HG03457 (cell line): ENCODE results near the gene SLC29A1.
A peak's percentile ranks its signal among the peaks of the same experiment; 100 is the strongest.
"Not testable (repeated sequence)": the region's sequence is repeated elsewhere in the genome, so short reads cannot be mapped to it uniquely, and the experiment has no call there.

Source experiments
- ATAC-seq: cut with Tn5 transposase; IDR thresholded peaks from one replicate; pipeline ENCODE4 v1.9.1; 2021; ENCODE audit warnings: moderate number of reproducible peaks; ENCODE audit not compliant: unreplicated experiment

The SLC29A1 gene

DNA sequence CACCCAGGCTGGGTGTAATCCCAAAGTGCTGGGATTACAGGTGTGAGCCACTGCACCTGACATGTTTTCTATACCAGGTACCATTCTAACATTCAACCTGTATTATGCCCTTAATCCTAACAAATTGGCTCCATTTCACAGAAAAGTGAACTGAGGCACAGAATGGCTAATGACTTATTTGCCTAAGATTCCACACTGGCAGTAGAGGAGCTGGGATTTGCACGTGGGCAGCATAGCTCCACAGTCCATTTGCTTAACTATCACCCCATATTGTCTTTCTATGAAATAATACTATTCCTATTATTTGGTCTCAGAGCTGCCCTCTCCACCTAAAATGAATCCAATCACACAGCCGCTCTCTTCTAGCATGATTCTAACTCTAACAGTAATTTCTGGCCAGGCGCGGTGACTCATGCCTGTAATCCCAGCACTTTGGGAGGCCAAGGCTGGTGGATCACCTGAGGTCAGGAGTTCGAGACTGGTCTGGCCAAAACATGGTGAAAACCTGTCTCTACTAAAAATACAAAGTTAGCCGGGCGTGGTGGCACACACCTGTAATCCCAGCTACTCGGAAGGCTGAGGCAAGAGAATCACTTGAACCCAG, 30.0 kb upstream of the SLC29A1 start:
- ATAC-seq: no peak

DNA sequence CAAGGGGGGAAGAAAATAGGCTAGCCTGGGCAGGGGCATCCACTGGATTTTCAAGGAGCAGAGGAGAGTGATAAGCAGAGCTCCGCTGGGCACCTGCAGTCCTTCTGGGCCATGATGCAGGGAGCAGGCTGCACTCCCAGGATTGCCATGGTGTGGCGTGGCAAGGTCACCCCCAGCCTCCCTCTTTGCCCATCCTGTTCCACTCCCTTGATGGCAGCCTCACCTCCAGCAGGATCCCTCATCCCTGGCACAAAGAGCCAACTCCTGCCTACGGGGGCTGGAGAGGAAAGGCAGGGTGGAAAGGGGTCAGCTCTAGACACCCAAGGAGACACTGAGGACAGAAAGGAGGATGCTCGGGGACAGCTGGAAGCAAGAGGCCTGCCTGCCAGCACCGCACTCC, 29.1 kb upstream of the SLC29A1 start:
- no peak for ATAC-seq

DNA sequence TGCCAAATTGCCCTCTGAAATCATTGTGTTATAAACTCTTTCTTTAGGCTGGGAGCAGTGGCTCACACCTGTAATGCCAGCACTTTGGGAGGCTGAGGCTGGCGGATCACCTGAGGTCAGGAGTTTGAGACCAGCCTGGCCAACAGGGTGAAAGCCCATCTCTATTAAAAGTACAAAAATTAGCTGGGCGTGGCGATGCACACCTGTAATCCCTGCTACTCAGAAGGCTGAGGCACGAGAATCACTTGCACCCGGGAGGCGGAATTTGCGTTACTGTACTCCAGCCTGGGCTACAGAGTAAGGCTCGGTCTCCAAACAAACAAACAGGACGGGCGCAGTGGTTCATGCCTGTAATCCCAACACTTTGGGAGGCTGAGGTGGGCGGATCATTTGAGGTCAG, 27.0 kb upstream of the SLC29A1 start:
- ATAC-seq: not testable (repeated sequence)

- no peak for ATAC-seq
Observed at GRCh38 chr6:44198684-44199083, 24.7 kb upstream of the SLC29A1 start.

DNA sequence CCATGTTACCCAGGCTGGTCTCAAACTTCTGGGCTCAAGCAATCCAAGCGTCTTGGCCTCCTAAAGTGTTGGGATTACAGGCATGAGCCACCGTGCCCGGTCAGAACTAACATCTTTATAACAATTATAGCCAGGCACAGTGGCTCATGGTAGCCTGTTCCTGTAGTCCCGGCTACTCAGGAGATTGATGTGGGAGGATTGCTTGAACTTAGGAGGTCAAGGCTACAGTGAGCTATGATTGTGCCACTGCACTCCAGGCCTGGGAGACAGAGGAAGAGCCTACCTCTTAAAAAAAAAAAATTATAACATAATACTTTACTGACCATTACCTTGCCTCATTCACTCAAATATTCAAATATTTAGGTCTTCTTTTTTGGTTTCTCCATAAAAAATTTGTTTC, 23.5 kb upstream of the SLC29A1 start:
- ATAC-seq: no peak

- ATAC-seq: no peak
Observed at GRCh38 chr6:44201200-44201599, 22.2 kb upstream of the SLC29A1 start.

DNA sequence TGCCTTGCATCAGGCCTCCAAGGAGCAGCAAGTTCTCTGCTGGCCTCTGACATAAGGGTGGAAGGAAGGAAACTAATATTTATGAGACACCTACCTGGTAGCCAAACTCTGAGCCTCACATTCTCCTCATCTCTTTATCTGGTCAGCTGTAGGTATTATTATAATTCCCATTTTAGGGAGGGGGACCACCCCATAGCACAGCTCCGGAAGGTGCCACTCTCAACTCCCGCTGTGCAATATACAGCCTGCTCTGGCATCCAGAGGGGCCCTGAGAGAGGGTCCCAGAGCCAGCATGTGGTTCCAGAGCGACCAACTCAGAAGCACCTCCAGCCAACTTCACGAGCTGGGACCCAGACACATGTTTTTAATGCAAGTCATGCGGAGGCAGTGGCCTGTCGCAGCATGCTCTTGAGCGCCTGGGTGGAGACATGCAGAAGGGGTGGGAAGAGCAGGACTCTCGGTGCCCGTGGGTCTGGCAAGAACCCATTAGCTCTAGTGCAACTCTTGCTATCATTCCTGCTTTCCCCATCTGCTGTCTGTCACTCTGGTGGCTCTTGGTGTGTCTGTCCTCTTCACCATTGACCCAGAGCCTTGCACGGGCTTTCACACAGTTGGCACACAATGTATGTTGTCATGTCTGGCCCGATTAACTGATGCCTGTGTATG, 21.6 kb upstream of the SLC29A1 start:
- no peak for ATAC-seq

- ATAC-seq: no peak
Observed at GRCh38 chr6:44202332-44202971, 20.9 kb upstream of the SLC29A1 start.

- no peak for ATAC-seq
Observed at GRCh38 chr6:44202972-44203750, 20.2 kb upstream of the SLC29A1 start.

DNA sequence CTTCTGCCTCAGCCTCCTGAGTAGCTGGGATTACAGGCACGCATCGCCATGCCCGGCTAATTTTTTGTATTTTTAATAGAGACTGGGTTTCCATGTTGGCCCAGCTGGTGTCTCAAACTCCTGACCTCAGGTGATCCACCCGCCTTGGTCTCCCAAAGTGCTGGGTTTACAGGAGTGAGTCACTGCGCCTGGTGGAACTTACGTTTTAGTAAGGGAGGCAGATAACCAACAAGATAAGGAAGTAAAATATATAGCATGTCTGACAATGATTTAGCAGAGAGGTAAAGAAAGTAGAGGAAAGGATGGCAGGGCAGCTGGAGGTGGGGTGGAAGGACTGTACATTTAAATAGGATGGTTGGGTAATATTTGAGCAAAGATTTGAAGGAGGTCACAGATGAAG, 19.4 kb upstream of the SLC29A1 start:
- ATAC-seq: no peak

DNA sequence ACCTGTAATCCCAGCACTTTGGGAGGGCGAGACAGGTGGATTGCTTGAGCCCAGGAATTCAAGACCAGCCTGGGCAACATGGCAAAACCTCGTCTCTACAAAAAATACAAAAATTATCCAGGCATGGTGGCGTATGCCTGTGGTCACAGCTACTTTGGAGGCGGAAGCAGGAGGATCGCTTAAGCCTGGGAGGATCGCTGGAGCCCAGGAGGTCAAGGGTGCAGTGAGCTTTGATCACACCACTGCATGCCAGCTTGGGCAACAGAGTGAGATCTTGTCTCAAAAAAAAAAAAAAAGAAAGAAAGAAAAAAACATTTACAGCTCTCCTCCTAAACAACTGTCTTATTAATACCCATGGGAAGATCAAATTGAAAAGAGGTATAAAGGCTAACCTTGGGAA, 15.4 kb upstream of the SLC29A1 start:
- ATAC-seq: no peak

GRCh38 chr6:44211284-44211683, 12.1 kb upstream of the SLC29A1 start:
- no peak for ATAC-seq

- ATAC-seq: no peak
Observed at GRCh38 chr6:44214307-44214706, 9.1 kb upstream of the SLC29A1 start.

GRCh38 chr6:44216677-44217331, 6.6 kb upstream of the SLC29A1 start, which contains the start of gene MYMX:
Gene MYMX (plus strand): TSS chr6:44216926. CDS start chr6:44217472, 546 bp downstream.
- no peak for ATAC-seq

- no peak for ATAC-seq
Observed at GRCh38 chr6:44217332-44218143, 5.9 kb upstream of the SLC29A1 start.

GRCh38 chr6:44219053-44219814, 4.2 kb upstream of the SLC29A1 start:
- ATAC-seq: peak; percentile 35

DNA sequence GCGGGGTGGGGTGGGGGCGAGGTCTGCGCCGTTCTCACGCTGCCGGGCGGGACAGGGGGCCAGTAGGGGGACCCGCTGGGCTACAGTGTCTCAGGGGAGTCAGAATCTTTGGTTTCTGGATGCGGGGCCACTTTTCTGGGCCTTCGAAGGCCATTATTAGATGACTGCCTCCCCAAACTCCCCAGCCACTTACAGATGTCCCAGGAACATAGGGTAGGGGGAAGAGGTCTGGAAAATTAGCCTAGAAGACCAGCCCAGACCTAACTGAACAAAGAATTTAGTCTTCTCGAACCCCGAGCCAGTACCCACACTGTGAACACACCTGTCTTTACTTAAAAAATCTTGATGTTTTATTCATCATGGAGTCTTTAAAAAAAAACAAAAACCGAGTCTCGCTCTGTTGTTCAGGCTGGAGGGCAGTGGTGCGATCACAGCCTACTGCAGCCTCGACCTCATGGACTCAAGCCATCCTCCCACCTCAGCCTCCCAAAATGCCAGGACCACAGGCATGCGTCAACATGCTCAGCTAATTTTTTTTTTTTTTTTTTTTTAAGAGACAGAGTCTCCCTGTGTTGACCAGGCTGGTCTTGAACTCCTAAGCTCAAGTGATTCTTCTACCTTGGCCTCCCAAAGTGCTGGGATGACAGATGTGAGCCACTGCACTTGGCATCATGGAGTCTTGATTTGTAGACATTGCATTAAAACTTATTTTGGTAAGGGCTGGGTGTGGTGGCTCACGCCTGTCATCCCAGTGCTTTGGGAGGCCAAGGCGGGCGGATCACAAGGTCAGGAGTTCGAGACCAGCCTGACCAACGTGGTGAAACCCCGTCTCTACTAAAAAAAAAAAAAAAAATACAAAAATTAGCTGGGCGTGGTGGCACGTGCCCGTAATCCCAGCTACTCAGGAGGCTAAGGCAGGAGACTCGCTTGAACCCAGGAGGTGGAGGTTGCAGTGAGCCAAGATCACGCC, 3.3 kb upstream of the SLC29A1 start:
- ATAC-seq: no peak

DNA sequence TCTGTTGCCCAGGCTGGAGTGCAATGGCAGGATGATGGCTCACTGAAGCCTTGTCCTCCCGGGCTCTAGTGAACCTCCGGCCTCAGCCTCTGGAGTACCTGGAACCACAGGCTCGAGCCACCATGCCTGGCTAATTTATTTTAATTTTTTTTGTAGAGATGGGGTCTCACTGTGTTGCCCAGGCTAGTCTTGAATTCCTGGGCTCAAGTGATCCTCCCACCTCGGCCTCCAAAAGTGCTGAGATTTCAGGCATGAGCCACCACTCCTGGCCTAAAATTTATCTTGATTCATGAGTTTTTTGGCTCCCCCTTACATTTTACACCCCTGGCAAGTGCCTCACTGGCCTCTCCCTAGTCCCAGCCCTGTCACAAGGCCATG, 2.5 kb upstream of the SLC29A1 start:
- no peak for ATAC-seq
